ENCODE measurements around the gene NR2C2AP.

NR2C2AP gene

GRCh38 chr19:19214159-19214490 lies 10.9 kb upstream of the NR2C2AP start:
- DNase-seq: peak in 1 of 2 experiments; percentile 65

DNA sequence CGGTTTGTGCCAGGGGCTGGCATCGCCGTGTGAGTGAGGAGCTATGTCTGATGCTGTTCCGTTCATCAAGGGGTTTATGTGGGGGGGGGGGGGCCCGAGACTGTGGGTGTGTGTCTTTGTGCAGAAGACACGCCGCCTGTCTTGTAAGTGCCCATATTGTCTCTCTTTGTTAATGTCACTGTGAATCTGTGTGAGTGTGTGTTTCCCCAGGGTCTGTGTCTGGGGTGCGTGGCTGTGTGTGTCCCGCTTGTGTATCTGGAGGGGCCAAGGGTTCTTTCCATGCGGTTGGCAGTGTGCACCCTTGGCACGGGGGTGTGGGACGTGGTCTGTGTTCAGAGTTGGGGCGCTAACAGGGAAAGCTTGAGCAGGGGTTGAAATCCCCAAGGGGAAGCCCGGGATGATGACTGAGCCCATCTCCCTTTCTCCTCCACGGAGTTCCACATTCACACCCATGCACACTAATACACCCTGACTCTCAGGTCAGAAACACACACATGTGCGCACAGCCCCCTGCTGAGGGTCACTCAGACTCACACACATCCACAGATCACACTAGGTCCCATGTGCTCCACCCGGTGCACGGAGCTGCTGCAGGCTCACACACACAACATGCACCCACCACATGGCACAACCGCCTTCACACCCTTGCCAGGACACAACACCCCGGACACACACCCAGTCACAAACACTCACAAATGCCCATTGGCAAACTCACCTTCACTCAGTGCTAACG lies 10.4 kb upstream of the NR2C2AP start:
- no peak for DNase-seq

- DNase-seq: no peak
Observed at GRCh38 chr19:19212916-19213315, 9.7 kb upstream of the NR2C2AP start.

DNA sequence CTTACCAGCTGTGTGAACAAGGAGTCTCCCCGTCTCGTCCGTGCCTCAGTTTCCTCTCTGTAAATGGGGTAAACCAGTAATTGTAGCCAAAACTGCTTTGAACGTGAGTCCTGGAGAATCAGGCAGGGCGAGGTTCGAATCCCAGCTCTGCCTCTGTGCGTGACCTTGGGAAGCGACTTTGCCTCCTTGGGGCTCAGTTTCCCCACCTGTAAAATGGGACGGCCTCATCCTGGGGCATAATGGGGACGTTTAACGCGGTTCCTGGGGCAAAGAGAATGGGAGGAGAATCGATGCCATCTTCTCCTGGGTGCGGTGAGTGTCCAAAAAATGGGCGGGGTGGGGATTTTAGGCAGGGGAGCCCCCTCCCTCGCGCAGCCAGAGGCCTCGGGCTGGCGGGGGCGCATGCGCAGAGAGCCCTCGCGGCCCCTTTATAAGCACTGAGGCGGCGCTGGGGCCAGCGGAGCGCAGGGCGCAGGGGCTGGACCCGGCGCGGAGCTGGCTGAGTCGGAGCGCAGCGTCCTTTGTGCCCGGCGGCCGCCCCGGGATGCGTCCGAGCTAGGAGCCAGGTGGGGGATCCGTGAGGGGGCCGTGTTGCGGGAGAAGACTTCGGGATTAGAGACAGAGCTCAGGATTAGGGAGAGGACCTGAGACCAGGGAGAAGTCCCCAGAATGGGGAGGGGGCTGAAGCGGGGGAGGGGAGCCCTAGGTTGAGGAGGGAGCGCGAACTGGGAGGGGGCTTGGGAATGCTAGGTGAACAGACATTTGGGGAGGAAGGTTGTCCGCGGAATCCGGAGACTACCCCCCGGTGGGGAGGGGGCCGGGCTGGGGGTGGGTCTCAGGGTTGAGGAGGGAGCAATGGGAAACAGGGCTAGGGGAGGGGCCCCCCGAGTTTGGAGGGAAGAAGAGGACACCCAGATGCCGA lies 8.5 kb upstream of the NR2C2AP start, which contains the start of gene NCAN:
NCAN (plus strand) TSS at position 460 of the 922 bp plus-strand sequence. CDS start 4,996 bp downstream, outside the sequence.
- peak in 1 of 2 experiments; percentile 43 for DNase-seq

DNA sequence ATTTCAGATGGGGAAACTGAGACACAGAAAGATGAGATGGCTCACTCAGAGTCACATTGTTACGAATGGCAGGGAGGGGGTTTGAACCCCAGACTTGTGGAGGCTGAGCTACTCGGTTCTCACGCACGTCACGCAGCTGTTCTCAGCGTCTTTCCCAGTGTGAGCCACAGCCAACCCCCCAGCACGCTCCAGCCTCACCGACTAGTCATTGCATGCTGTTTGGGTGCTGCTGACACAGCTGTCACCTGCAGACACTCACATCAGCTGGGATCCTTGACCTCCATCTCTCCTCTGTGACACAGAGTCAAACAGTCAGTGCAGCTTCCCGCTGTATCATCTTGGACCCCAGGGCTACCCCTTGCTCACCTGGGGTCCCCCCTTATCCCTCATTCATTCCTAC lies 6.2 kb upstream of the NR2C2AP start:
- no peak for DNase-seq

DNA sequence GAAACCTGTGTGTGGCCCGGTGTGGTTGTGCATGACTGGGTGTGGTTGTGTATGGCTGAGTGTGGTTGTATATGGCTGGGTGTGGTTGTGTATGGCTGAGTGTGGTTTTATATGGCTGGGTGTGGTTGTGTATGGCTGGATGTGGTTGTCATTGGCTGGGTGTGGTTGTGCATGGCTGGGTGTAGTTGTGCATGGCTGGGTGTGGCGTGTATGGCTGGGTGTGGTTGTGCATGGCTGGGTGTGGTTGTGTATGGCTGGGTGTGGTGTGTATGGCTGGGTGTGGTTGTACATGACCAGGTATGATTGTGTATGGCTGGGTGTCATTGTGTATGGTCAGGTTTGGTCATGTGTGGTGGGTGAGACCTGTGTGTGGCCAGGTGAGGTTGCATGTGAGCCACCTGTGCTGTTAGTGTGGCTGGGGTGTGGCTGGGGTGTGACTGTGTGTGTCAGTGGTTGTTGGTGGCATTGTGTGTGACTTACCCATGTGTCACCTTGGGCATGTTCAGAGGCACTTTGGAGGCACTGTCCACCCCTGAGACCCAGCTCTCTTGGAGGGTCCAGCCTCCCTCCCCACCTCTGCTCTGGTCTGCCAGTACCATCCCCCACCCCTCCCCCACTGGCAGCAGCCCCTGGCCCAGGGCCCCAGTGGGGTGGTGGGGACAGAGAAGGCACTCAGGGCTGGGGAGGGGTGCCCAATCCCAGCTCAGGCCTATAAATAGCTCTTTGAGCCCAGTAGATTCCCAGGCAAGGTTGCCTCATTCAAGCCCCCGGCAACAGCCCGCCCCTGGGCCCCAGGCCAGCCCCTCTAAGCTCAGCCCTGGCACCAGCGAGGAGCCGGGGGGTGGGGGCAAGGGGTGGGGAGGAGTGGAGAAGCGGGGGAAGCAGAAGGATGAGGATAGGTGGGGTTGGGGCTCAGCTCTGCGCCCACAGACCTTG lies 4.7 kb upstream of the NR2C2AP start:
- no peak for DNase-seq

DNA sequence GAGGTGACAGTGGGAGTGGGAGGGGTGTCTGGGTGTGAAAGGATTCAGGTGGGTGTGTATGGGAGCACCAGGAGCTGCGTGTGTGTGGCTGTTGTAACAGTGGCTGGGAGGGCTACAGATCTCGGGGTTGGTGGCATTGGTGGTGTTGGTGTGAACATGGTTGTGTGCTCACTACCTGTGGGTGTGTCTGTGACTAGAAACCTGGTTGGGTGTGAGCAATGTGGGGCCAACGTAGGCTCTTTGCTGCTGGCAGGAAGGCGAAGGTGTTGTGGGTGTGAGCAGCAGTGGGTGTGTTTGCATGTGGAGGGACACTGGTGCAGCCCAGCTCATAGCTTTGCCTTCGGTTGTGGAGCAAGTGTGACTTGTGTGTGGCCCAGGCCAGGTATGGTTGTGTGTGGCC lies 3.7 kb upstream of the NR2C2AP start:
- no peak for DNase-seq

GRCh38 chr19:19205416-19206410 lies 2.5 kb upstream of the NR2C2AP start:
- no peak for DNase-seq

GRCh38 chr19:19204181-19204580 lies 967 bp upstream of the NR2C2AP start:
- DNase-seq: no peak

- DNase-seq: no peak
Observed at GRCh38 chr19:19202707-19203011, 555 bp downstream of the NR2C2AP start.

DNA sequence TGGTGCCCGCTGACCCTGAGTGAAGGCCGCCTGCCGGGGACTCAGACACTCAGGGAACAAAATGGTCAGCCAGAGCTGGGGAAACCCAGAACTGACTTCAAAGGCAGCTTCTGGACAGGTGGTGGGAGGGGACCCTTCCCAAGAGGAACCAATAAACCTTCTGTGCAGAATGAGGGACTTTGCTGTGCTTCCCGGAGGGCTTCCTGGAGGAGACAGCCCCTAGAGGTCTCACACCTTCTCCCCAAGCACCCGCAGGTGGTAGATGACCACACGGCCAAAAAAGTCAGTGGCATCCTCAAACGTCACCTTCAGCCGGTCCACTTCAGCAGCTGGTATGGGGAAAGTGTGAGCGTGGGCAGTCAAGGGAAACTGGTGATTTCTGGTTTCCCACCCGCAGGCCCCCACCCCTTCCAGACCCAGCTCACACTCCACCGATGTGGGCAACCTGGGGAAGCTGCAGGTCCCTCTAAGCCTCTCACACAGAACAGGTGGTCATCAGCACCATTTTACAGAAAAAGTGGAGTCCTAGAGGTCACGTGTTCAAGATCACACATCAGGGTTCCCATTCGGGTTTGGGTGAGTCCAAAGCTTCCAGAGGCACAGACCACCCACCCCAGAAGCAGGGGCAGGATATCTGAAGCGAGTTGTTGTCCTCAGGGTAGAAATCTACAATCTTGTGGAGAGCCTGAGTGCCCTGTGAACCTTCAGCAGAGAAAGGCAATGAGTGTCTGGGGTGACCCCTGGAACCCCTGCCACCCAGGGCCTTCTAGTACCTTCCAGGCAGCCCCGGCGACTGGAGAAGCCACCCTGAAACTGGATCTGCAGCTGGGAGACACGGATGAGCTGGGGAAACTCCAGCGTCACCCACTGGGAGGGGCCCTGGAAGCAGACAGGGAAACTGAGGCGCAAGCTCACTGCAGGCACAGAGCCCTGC lies 1.2 kb downstream of the NR2C2AP start:
- DNase-seq: no peak

DNA sequence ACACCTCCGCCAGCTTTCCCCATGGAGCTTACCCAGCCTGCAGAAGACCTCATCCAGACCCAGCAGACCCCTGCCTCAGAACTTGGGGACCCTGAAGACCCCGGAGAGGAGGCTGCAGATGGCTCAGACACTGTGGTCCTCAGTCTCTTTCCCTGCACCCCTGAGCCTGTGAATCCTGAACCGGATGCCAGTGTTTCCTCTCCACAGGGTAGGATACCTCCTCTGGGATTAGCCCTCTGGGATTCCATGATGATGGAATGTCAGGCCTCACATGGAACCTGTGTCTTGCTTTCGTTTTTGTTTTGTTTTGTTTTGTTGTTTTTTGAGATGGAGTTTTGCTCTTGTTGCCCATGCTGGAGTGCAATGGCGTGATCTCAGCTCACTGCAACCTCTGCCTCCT lies 9.3 kb downstream of the NR2C2AP start:
- DNase-seq: no peak

GRCh38 chr19:19192910-19193423 lies 10.2 kb downstream of the NR2C2AP start:
- DNase-seq: no peak

DNA sequence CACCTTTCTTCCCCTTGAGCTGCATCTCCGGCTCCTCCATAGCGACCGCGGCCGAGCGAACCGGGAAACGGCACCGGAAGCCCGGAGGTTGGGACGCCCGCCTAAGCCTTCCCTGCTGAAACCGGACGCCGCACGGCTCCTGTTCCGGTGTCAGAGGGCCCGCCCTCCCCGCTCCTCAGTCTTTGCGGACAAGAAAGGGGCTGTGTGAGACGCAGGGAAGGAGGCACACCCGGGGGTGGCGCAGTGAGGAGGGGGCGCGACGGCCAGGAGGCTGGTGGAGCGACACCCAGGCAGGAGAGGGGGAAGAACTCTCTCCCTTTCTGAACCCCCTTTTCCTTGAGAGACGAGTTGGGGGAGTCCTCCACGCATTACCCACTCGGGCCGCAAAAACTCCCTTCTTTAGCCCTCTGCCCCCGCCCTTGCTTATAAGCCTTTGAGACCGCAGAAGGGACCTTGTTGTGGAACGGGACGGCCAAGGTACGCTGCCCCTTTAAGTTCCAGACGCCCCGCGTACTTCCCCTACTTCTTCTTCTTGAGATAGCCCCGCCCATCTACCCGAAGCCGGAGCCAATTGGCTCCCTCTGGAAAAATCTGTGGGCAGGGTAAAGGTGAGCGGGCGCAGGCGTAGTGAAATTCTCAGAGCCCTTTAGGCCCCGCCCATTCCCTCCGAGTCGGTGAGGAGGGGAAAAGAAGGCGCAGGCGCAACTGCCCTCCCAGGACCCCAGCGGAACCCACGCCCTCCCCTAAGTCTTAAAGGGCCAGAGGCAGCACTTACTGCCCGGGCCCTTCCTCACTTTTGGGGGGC lies 10.9 kb downstream of the NR2C2AP start, which contains the start of the genes BORCS8 and RFXANK:
BORCS8 (minus strand) TSS at position 75 of the 805 bp plus-strand sequence; CDS start at position 40, 35 bp downstream.
RFXANK (plus strand) TSS at position 181 of the 805 bp plus-strand sequence. CDS start 1,689 bp downstream, outside the sequence.
- DNase-seq: peak; percentile 94 to 98

GRCh38 chr19:19191768-19192077 lies 11.5 kb downstream of the NR2C2AP start:
- DNase-seq: no peak

- DNase-seq: no peak
Observed at GRCh38 chr19:19186742-19187141, 16.5 kb downstream of the NR2C2AP start.

- peak; percentile 19 to 68 for DNase-seq
Observed at GRCh38 chr19:19185853-19186740, 17.1 kb downstream of the NR2C2AP start.

DNA sequence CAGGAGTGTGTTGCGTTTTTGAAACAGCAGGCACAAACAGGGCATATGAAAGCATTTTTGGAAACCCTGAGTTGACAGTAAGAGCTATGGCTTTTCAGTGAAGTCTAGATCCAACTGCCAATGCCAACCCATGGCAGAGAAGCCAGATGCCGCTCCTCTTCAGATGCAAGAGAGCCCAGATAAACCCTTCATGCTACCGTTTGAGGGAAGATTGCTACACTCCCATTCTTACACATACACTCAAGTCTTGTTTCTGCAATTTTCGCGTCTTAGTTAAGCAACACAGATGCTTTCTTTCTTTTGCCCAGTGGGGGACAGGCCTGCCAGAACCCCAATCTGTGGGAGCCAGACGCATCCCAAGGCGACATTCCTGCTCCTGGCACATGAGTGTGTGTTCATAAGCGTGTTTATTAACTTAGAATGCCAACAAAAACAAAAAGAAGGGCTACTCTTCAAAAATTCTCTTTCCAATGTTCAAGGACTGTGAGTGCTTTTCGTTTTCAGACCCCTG lies 21.7 kb downstream of the NR2C2AP start:
- no peak for DNase-seq
